Right atrium auricular region (tissue), 2 donors: ENCODE measurements around the gene BFSP1. TPM values are rescaled to one million over a fixed set of nuclear protein-coding genes. Genes with fewer than 3 reads are reported as not detected.

Experiments
- DNase-seq: peaks from one replicate; pipeline ENCODE4 v3.0.0-alpha.2; 2019; ENCODE audit warnings: low spot score
- H3K27ac ChIP-seq, 2 donors: fragments of 200-600 bp; sonication (generic); 1 replicate in 1 of 2; 2 replicates in 1 of 2; pipeline ENCODE4 v1.5.1; 2016 to 2019
- H3K27me3 ChIP-seq, 2 donors: fragments of 200-600 bp; sonication (generic); one replicate each; pipeline versions ENCODE4 v1.5.1 to v1.6.0; 2017 to 2019
- H3K36me3 ChIP-seq: fragments of 200-600 bp; sonication (generic); one replicate; pipeline ENCODE4 v1.5.1; 2016
- H3K4me1 ChIP-seq, 2 donors: fragments of 200-600 bp; sonication (generic); one replicate each; pipeline versions ENCODE4 v1.5.1 to v1.6.0; 2017 to 2019
- H3K4me3 ChIP-seq, 2 donors: fragments of 200-600 bp; sonication (generic); 1 replicate in 1 of 2; 2 replicates in 1 of 2; pipeline ENCODE4 v1.5.1; 2017 to 2019; ENCODE audit warnings: mild to moderate bottlenecking in 1 of 2, moderate library complexity in 1 of 2
- H3K9me3 ChIP-seq, 2 donors: fragments of 200-600 bp; sonication (generic); one replicate each; pipeline ENCODE4 v1.5.1; 2019
- total RNA-seq, 2 donors: library from RNA; depleted of rRNA; stranded (reverse); fragments of >200 nt; gene quantifications; one replicate each; pipeline ENCODE4 v1.1.0, GENCODE V29; 2016
- TF ChIP-seq, protein P1 (sequence below), 2 donors: fragments of 200-600 bp; sonication (generic); IDR thresholded peaks; one replicate each; pipeline ENCODE4 v1.5.1; 2019; ENCODE audit warnings: antibody characterized with exemption in 2 of 2

Gene BFSP1
- total RNA-seq, 2 donors from 2014 or later: 0.51 to 1.3 TPM

DNA sequence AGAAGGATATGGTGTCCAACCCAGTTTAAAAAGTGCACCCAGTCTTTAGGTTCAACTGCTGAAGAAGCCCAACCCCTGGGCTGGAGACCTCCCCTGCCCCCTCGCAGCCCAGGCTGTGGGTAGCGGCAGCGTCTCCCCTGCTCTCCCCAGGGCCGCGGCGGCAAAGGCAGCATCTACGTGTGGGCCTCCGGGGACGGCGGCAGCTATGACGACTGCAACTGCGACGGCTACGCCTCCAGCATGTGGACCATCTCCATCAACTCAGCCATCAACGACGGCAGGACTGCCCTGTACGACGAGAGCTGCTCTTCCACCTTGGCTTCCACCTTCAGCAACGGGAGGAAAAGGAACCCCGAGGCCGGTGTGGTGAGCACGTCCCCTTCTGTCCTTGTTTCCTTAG lies 77.6 kb downstream of the BFSP1 start:
- no peaks in the 10 kb centered on the region for H3K27me3 ChIP-seq
- DNase-seq: no peak

DNA sequence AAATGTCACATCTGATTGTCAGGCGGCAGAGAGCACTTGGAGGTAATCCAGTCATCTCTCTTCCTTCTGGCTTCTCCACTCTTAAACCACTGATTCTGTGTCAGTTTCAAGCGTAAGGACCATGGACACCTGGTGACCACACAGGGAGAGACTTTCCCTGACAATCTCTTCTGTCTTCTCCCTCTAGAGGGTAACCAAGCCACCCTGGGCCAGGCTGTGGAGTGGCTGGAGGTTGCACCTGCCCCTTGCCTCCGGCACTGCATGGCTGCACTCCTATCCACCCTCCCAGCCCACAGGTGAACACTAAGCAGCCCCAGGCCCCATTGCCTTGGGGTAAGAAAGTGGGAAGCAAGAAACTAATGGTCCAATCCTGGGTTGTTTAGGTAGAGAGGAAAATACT lies 78.7 kb downstream of the BFSP1 start:
- no peaks in the 10 kb centered on the region for H3K4me1 ChIP-seq
- no peak overlapping the region for H3K4me3 ChIP-seq
- H3K27me3 ChIP-seq: no peaks in the 10 kb centered on the region
- H3K9me3 ChIP-seq: no peaks in the 10 kb centered on the region
- no peaks in the 10 kb centered on the region for H3K36me3 ChIP-seq
- TF ChIP-seq, protein P1, sequence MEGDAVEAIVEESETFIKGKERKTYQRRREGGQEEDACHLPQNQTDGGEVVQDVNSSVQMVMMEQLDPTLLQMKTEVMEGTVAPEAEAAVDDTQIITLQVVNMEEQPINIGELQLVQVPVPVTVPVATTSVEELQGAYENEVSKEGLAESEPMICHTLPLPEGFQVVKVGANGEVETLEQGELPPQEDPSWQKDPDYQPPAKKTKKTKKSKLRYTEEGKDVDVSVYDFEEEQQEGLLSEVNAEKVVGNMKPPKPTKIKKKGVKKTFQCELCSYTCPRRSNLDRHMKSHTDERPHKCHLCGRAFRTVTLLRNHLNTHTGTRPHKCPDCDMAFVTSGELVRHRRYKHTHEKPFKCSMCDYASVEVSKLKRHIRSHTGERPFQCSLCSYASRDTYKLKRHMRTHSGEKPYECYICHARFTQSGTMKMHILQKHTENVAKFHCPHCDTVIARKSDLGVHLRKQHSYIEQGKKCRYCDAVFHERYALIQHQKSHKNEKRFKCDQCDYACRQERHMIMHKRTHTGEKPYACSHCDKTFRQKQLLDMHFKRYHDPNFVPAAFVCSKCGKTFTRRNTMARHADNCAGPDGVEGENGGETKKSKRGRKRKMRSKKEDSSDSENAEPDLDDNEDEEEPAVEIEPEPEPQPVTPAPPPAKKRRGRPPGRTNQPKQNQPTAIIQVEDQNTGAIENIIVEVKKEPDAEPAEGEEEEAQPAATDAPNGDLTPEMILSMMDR (IDR thresholded peaks at IDR 0.05): no peak
- no peak overlapping the region for H3K27ac ChIP-seq
- DNase-seq: no peak

More for the DNA sequence above, 77.6 kb downstream of the BFSP1 start:
- Histone ChIP-seq H3K4me3 (no peak overlapping the region), H3K9me3 (no peaks in the 10 kb centered on the region), H3K27ac (no peak overlapping the region), H3K36me3 (no peaks in the 10 kb centered on the region), H3K4me1 (no peaks in the 10 kb centered on the region)
- TF ChIP-seq, protein P1 (IDR thresholded peaks at IDR 0.05): no peak

DNA sequence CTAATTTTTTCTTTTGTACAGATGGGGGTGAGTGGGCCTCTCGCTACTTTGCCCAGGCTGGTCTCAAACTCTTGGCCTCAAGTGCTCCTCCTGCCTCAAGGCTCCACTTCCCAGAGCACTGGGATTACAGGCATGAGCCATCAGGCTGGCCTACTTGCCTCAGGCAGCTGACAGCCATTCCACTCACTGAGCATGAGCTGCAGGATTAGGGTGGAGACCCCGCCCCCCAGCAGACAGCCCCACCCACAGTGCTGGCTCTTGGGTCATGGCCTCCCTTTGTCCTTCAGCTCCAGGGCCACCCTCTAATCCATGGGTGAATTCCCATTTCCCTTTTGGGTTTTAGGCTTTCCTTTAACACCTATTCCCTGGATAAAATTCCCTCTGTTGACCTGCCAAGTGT lies 82.1 kb downstream of the BFSP1 start:
- Histone ChIP-seq H3K27me3 (no peaks in the 10 kb centered on the region), H3K9me3 (no peaks in the 10 kb centered on the region), H3K27ac (no peak overlapping the region), H3K4me3 (no peak overlapping the region), H3K36me3 (no peaks in the 10 kb centered on the region), H3K4me1 (no peaks in the 10 kb centered on the region)
- DNase-seq: no peak
- TF ChIP-seq, protein P1 (IDR thresholded peaks at IDR 0.05): no peak

DNA sequence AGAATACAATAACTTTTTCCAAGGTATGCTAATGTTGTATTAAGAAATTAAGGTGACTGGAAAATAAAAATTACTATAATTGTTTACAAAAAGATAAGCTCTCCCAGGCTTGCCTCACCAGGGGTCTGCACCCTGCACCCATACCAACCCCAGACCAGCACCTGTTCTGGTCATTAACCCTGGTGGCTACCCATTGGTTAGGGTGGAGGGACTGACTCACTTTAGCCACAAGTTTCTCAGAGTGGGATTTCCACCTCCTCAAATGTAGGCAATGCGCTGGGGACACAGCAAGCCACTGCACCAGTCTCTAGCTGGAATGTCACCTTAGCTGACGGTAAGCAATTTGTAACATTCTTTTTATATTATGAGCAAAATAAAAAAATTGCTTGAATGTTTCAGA lies 83.1 kb downstream of the BFSP1 start:
- H3K4me1 ChIP-seq: no peaks in the 10 kb centered on the region
- no peak for DNase-seq
- no peaks in the 10 kb centered on the region for H3K36me3 ChIP-seq
- H3K27ac ChIP-seq: no peak overlapping the region
- no peaks in the 10 kb centered on the region for H3K9me3 ChIP-seq
- H3K4me3 ChIP-seq: no peak overlapping the region
- TF ChIP-seq, protein P1 (IDR thresholded peaks at IDR 0.05): no peak
- no peaks in the 10 kb centered on the region for H3K27me3 ChIP-seq

DNA sequence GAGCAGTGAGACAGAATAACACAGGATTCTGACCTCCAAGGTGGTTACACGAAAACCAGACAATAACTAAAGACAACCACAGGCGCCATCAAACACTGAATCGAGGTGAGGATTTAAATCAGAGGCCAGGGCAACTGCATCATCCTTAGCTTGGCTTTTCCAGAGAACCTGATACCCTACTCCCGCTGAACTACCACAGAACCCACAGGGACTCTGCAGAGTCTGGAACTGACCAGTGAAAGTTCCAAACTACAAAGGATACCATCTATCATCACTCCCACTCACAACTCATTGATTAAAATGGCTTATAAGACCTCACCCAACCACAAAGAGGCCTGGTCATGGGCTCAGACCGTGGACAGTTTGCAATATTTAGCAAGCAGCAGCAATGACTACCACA lies 85.0 kb downstream of the BFSP1 start:
- TF ChIP-seq, protein P1 (IDR thresholded peaks at IDR 0.05): no peak

DNA sequence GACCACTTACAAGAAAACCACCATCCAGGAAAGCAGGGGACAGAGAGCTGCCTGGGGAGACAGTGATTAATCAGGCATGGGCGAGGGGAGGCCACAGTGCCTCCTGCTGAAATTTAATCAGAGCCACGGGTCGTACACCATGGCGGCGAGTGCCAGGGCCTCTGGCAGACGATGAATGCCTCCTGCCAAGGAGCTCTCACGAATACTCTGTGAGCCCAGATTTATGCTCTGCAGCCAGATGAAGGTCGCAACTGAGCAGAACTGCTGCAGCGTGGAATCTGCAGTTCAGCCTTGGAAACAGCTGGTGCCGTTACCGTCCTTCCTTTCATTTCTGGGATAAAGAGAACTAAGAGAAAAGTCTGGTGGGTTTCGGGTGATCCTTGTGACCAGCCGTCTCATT lies 85.6 kb downstream of the BFSP1 start:
- no peaks in the 10 kb centered on the region for H3K36me3 ChIP-seq
- DNase-seq: no peak
- H3K27me3 ChIP-seq: no peaks in the 10 kb centered on the region
- no peak overlapping the region for H3K4me3 ChIP-seq
- TF ChIP-seq, protein P1 (IDR thresholded peaks at IDR 0.05): no peak
- H3K27ac ChIP-seq: no peak overlapping the region
- H3K4me1 ChIP-seq: no peaks in the 10 kb centered on the region
- H3K9me3 ChIP-seq: peaks cover 0 to 12% of the 10 kb centered on the region in 2 donors

More for the DNA sequence above, 85.0 kb downstream of the BFSP1 start:
- no peaks in the 10 kb centered on the region for H3K36me3 ChIP-seq
- peaks cover 0 to 12% of the 10 kb centered on the region in 2 donors for H3K9me3 ChIP-seq
- no peaks in the 10 kb centered on the region for H3K27me3 ChIP-seq
- no peak overlapping the region for H3K27ac ChIP-seq
- no peak overlapping the region for H3K4me3 ChIP-seq
- H3K4me1 ChIP-seq: no peaks in the 10 kb centered on the region
- DNase-seq: no peak
